Measurements from ENCODE around the gene ZEB2. TPM values are rescaled to one million over a fixed set of nuclear protein-coding genes. Genes with fewer than 3 reads are reported as not detected.

The ZEB2 gene
- total RNA-seq, 1 donor: 104 TPM

GRCh38 chr2:144524118-144525009 lies 4.4 kb upstream of the ZEB2 start:
- H3K4me3 ChIP-seq (ENCODE audit: low read depth, low read length): peak overlapping the region; percentile 69
- no peak for TF ChIP-seq CTCF (IDR thresholded peaks at IDR 0.05; ENCODE audit: insufficient read depth, low read length)
- DNase-seq (ENCODE audit: low read depth): peak; percentile 47

GRCh38 chr2:144523596-144524117 lies 3.7 kb upstream of the ZEB2 start:
- DNase-seq (ENCODE audit: low read depth): peak; percentile 32
- H3K4me3 ChIP-seq (ENCODE audit: low read depth, low read length): peak overlapping the region; percentile 69

GRCh38 chr2:144522897-144523595 lies 3.1 kb upstream of the ZEB2 start:
- peak overlapping the region; percentile 69 for H3K4me3 ChIP-seq (ENCODE audit: low read depth, low read length)
- peak; percentile 24 for DNase-seq (ENCODE audit: low read depth)
- TF ChIP-seq CTCF (IDR thresholded peaks at IDR 0.05; ENCODE audit: insufficient read depth, low read length): no peak

More at GRCh38 chr2:144523596-144524117, 3.7 kb upstream of the ZEB2 start:
- no peak for TF ChIP-seq CTCF (IDR thresholded peaks at IDR 0.05; ENCODE audit: insufficient read depth, low read length)

GRCh38 chr2:144522176-144522896 lies 2.4 kb upstream of the ZEB2 start:
- peak overlapping the region; percentile 69 for H3K4me3 ChIP-seq (ENCODE audit: low read depth, low read length)
- no peak for TF ChIP-seq CTCF (IDR thresholded peaks at IDR 0.05; ENCODE audit: insufficient read depth, low read length)
- DNase-seq (ENCODE audit: low read depth): no peak

GRCh38 chr2:144521686-144522085 lies 1.8 kb upstream of the ZEB2 start:
- H3K4me3 ChIP-seq (ENCODE audit: low read depth, low read length): peak overlapping the region; percentile 15
- no peak for DNase-seq (ENCODE audit: low read depth)
- TF ChIP-seq CTCF (IDR thresholded peaks at IDR 0.05; ENCODE audit: insufficient read depth, low read length): no peak

GRCh38 chr2:144520756-144521487 lies 1.0 kb upstream of the ZEB2 start:
- TF ChIP-seq CTCF (IDR thresholded peaks at IDR 0.05; ENCODE audit: insufficient read depth, low read length): no peak
- H3K4me3 ChIP-seq (ENCODE audit: low read depth, low read length): peak overlapping the region; percentile 55
- peak; percentile 86 for DNase-seq (ENCODE audit: low read depth)

All from fibroblast of the aortic adventitia (primary cell).